NT2/D1 (cell line): ENCODE results near the gene RAPSN.

Experiments
- SUZ12 ChIP-seq: IDR thresholded peaks from 2 replicates; pipeline ENCODE4 v1.6.1; 2011; ENCODE audit not compliant: insufficient read length, insufficient read depth; ENCODE audit errors: extremely low read depth
- YY1 ChIP-seq: IDR thresholded peaks from 2 replicates; pipeline ENCODE4 v1.6.1; 2011; ENCODE audit not compliant: insufficient read length, insufficient read depth
- ZNF274 ChIP-seq: IDR thresholded peaks from 2 replicates; pipeline ENCODE4 v1.6.1; 2011; ENCODE audit warnings: mild to moderate bottlenecking, low read depth, low read length

- no peak for TF ChIP-seq ZNF274
- TF ChIP-seq SUZ12, result no peak
- no peak for TF ChIP-seq YY1
Measured at GRCh38 chr11:47488674-47489394, 39.9 kb upstream of the RAPSN start.
